Mammary epithelial cell (primary cell): Measurements from ENCODE around the gene ST3GAL4.

ENCODE experiments used
- EZH2 ChIP-seq: IDR thresholded peaks from 2 replicates; pipeline ENCODE4 v1.6.1; 2012; ENCODE audit warnings: low read length, inconsistent platforms, borderline replicate concordance
- TF ChIP-seq, protein P1 (sequence below), 2 donors: IDR thresholded peaks in 1 of 2; conservative IDR thresholded peaks in 1 of 2; 2 replicates each; pipeline ENCODE4 v1.5.1; 2011 to 2012; ENCODE audit warnings: inconsistent platforms in 2 of 2, low read length in 2 of 2, mild to moderate bottlenecking in 2 of 2, control low read depth in 1 of 2, low read depth in 1 of 2; ENCODE audit not compliant: insufficient read depth in 1 of 2; ENCODE audit errors: extremely low read depth in 1 of 2

DNA sequence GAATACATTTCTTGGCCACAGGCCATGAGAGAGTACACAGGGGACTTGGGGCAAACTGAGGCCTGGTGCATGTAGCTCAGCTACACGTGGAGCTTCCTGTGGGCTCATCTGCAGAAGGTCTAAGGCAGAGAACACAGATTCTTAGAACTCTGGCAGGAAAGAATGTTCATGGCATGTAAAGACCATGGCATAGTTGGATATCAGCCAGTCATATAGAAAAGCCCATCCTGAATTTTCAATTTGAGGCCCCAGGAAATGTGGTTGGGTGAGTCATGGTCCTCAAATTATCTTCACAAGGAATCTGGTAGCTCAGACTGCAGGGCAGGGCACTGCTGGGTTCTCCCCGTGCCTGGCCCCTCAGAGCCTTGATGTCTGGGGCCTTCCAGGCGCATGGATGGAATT is 13.7 kb upstream of the ST3GAL4 start:
- no peak for TF ChIP-seq EZH2
- TF ChIP-seq, protein P1, sequence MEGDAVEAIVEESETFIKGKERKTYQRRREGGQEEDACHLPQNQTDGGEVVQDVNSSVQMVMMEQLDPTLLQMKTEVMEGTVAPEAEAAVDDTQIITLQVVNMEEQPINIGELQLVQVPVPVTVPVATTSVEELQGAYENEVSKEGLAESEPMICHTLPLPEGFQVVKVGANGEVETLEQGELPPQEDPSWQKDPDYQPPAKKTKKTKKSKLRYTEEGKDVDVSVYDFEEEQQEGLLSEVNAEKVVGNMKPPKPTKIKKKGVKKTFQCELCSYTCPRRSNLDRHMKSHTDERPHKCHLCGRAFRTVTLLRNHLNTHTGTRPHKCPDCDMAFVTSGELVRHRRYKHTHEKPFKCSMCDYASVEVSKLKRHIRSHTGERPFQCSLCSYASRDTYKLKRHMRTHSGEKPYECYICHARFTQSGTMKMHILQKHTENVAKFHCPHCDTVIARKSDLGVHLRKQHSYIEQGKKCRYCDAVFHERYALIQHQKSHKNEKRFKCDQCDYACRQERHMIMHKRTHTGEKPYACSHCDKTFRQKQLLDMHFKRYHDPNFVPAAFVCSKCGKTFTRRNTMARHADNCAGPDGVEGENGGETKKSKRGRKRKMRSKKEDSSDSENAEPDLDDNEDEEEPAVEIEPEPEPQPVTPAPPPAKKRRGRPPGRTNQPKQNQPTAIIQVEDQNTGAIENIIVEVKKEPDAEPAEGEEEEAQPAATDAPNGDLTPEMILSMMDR (conservative IDR thresholded peaks at IDR 0.05 in 1 of 2, IDR thresholded peaks at IDR 0.05 in 1 of 2; ENCODE audit: extremely low read depth in 1 of 2, insufficient read depth in 1 of 2, low read depth in 1 of 2, low read length in 2 of 2) = no peak
